CD4-positive, alpha-beta T cell treated with Interleukin-1 beta for 1 hour (primary cell): ENCODE data around the gene BRD3OS.

Experiments used
- DNase-seq, 2 donors: peaks; one replicate each; pipeline ENCODE4 v3.0.0-alpha.2; 2020 to 2022

Gene BRD3OS

DNA sequence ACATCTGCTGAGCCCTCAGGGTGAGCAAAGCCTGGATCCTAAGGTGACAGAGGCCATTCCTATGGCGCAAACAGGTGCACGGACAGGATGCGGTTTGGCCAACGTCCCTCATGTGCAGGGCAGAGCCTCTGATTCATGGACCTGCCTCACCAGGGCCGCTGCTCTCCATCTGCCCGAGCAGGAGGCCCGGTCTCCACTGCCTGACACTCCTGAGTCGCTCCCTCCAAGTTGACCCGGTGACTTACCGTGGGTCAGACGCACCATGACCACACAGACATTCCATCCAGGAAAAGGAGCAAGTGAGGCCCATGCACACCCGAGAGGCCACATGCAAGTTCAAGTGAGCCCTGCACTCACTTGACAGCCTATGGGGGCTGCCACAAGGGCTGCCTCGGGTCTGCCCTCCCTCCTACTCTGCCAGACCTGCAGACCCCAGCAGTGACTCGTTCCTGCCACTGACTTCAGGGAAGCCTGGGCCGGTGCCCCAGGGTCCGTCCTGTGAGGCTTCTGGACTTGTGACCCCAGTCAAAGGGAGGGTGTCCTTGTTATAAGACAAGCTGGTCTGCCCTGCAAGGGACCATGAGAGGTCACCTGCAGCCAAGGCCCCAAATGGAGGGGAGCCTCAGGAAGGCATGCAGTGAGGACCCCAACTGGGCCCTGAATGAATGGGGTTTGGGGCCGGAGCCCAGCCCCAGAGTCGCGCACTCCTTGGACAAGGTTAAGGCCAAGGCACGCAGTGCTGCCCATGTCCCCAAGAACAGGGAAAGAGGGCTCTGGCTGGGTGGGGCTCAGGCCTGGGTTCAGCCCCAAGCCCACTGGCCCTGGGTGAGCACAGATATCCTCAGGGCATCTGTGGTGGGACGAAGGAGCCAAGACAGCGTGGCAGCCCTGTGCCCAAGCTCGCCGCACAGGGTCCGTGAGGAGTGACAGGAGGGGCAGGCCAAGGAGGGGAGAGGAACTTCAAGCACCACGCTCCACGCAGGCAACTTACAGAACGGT lies 10.1 kb downstream of the BRD3OS start:
- no peak for DNase-seq

- DNase-seq = no peak
Measured at GRCh38 chr9:134036130-134036529, 10.8 kb downstream of the BRD3OS start.

GRCh38 chr9:134037641-134038040 lies 12.4 kb downstream of the BRD3OS start:
- DNase-seq = no peak

- DNase-seq = no peak
Measured at GRCh38 chr9:134039386-134040175, 14.3 kb downstream of the BRD3OS start.

- DNase-seq = no peak
Measured at GRCh38 chr9:134040176-134040565, 14.9 kb downstream of the BRD3OS start.

DNA sequence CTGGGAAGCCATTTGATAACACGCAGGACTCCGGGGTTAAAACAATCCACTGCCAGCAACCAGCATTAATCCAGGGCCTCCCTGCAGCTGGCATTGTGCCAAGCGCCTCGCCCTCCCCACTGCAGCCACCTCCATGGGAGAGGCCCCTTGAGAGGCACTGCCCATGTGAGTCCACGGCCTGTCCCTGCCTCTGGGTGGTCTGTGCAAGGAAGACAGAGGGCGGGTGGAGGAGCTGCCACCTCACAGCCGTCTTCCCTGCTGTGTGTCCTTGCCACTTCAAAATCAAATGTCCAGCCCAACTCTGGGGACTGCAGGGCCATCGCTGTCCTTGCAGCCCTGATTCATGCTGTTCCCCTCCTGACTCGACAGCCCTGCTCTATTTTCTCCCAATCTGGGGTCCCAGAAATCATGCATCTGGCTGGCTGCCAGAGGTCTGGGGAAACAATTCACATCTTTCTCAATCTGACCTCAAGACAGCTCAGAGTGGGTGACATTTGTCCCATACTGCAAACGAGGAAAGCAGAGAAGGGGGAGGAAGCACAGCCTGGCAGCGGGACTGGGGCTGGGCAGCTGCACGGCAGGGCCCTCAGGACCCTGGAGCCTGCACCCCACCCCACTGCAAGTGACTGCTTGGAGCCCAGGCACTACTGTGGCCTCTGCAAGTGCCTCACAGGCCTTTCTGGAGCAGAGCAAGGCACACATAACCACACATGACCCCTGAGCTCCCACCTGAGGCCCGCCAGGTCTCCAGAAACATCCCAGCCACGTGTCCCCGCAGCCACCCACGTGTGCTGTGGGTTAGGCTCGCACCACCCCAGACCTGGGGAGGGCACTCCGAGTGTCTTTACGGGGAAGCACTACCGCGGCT lies 15.7 kb downstream of the BRD3OS start:
- DNase-seq = no peak

GRCh38 chr9:134041649-134041962 lies 16.3 kb downstream of the BRD3OS start:
- no peak for DNase-seq

GRCh38 chr9:134043531-134043988 lies 18.3 kb downstream of the BRD3OS start:
- DNase-seq = no peak

DNA sequence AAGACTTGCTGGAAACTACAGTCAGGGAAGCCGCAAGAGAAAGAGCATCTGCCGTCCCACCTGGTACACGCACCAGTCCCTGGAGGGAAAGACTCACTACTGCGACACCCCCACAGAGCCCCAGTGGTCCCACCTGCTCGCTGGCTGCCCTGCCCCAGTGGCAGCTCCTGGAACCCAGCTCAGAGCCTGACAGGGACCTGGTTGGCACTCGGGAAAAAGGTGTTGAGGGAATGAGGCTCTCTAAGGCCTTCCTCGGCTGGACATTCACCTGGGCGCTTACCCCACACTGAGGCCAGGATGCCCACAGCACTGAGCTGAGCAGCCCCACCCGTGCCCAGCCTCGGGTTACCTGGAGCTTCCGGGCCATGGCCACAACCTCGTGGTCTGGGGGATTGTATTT lies 19.7 kb downstream of the BRD3OS start:
- no peak for DNase-seq

- no peak for DNase-seq
Measured at GRCh38 chr9:134045841-134046544, 20.7 kb downstream of the BRD3OS start.

DNA sequence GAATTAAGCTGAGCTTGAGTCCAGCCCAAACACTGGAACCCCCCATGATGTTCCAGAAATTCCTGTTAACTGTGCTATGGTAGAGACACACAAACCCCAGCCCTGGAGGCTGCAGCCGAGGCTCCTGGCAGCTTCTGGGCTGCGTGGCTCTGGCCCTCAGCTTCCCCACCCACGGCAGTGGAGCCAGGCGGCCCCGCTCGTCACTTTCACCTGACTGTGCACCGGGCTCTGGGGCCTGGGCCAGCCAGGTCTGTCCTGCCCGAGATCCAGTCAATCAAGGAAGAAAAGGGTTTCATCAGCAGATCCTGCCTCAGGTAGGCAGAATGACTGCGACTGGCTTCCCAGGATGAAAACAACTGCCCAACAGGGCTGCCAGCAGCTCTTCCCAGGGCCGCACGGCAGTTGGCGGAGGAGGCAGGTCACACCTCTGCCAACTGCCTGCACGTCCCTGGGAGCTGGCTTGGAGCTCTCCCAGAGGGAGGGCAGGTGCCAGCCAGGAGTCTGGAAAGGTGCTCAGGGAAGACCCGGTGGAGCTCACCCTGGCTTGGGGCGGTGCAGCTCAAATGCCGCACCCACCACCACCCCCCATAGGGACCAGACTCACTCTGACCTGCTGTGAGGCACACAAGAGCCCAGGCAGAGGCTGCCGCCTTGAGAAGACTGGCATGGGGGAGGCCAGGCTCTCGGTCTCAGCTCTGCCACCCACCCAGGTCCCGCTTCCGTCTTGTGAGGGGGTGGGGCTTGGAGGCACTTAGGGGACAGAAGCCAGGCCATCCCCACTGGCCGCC lies 21.8 kb downstream of the BRD3OS start:
- DNase-seq = no peak

GRCh38 chr9:134047868-134048581 lies 22.7 kb downstream of the BRD3OS start:
- no peak for DNase-seq

- DNase-seq = no peak
Measured at GRCh38 chr9:134048582-134048968, 23.3 kb downstream of the BRD3OS start.

DNA sequence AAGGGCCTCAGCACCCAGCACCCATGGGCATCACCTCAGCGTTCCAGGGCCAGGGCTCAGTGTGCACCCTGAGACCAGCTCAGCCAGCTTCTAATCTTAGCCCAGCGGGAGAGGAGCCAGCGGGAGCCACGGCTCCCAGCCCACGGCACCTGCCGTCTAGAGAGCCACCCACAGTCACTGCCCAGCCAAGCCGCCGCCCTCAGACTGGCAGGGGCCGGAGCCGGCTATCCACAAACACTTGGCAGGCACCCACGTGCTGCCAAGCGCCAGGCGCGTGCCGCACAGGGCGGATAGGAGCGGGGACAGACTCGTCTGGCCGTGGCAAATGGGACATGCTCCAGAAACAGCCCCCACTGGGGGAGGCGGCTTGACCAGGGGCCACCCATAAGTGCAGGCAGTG lies 24.0 kb downstream of the BRD3OS start:
- DNase-seq = no peak

DNA sequence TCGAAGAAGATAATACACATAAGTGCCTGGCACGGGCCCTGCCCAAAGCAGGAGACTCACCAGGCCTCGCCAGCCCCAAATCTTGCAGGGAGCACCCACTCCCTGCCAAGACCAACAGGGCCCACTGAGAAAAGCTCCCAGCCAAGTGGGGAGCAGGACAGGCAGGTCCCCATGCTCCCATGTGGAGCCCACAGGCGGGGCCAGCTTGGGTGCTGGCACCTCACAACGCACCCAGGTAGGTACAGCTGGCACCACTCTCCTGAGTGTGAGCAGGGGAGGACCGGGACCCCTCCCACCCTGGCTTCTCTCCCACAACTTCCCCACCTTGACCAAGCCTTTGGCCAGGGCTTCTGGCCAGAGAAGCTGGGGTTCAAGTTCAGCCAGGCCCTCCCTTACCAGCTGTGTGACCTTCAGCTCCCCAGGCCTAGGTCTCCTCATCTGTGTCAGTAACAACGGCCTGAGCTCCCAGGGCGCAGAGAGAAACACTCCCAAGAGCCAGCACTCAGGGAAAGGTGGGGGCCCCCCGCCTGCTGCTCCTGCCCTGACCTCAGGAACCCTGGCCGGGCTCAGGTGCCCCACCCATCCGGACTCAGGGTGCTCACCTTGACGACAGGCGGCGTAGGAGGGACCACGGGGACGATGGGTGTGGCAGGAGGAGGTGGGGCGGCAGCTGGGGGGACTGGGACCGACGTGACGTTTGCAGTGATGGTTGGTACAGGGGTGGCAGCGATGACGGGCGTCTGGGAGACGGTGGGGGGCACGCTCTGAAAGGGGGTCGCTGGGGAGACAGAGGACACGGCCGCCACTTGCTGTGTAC lies 24.7 kb downstream of the BRD3OS start:
- no peak for DNase-seq

- no peak for DNase-seq
Measured at GRCh38 chr9:134050726-134051125, 25.4 kb downstream of the BRD3OS start.

DNA sequence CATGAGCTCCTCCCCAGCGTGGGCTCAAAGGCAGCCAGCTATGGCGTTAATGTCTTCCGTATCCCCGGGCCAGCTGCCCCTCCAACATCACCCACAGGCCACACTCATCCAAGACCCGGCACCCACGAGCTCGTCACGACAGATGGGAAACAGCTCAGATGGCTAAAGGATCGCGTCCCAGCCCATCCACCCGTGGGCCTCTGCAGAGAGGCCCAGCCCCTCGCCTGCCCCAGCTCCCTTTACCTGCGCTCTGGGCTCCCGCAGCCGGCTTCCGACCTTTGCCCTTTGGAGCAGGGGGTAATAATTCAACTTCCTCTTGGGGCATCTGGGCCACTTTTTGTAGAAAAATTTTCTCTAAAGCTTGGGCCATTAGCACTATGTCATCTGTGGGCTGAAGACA lies 26.0 kb downstream of the BRD3OS start:
- DNase-seq = no peak

DNA sequence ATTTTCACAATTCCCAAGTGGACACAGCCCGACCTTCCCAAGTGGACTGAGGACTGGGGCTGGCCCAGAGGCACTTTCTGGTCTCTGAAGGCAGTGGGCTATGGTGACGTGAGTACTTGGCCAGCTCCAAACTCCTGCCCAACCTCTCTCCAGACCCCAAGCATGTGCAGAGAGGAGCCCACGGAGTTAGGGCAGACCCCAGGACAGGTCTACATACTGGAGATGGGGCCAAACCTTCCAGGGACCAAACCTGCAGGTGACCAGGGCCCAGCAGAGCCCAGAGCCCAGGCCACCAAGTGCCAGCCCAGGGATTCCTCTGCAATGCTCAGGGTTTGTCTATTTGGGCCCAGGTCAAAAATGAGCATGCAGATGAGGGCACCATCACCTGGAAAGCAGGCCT lies 27.2 kb downstream of the BRD3OS start:
- no peak for DNase-seq

- no peak for DNase-seq
Measured at GRCh38 chr9:134052941-134053340, 27.7 kb downstream of the BRD3OS start.

GRCh38 chr9:134053401-134053871 lies 28.2 kb downstream of the BRD3OS start:
- DNase-seq = no peak
